Spleen (tissue), 7 donors: ENCODE data around the gene AGPAT3.

Source experiments
- CTCF ChIP-seq, 11 experiments: fragments of 200-600 bp in 7 of 11; fragments of 450-650 bp in 4 of 11; sonication (generic) in 4 of 11; IDR thresholded peaks in 8 of 11; conservative IDR thresholded peaks in 3 of 11; 1 replicate in 7 of 11; 2 replicates in 4 of 11; pipeline versions ENCODE4 v1.4.0 to v1.8.0; 2016 to 2021; ENCODE audit warnings: antibody characterized with exemption in 11 of 11, inconsistent platforms in 4 of 11, mild to moderate bottlenecking in 1 of 11
- POLR2A ChIP-seq, 3 donors: fragments of 450-650 bp; IDR thresholded peaks; one replicate each; pipeline ENCODE4 v1.5.1; 2017; ENCODE audit warnings: antibody characterized with exemption in 3 of 3, mild to moderate bottlenecking in 1 of 3
- POLR2AphosphoS5 ChIP-seq, 3 donors: sonication (generic); formaldehyde crosslinking; IDR thresholded peaks; one replicate each; pipeline ENCODE4 v1.5.1; 2017; ENCODE audit warnings: antibody characterized with exemption in 3 of 3
- donor health status: DM: no; HTN: no; CAD: no; lungs with moderate emphysema.
- donor health status: DM: no; HTN: no; CAD: no.
- donor health status: DM: no; HTN: no; CAD: no.

- no peak for TF ChIP-seq CTCF (IDR thresholded peaks at IDR 0.05 in 8 of 11, conservative IDR thresholded peaks at IDR 0.05 in 3 of 11)
- TF ChIP-seq POLR2AphosphoS5 (IDR thresholded peaks at IDR 0.05) = no peak
- no peak for TF ChIP-seq POLR2A (IDR thresholded peaks at IDR 0.05)
Observed at GRCh38 chr21:43971992-43972255, 106.9 kb downstream of the AGPAT3 start.
